HUES64 (cell line): ENCODE results near the gene LAMC3.

Experiments
- H3K27ac ChIP-seq: 2 replicates; pipeline ENCODE4 v1.7.0; 2013; ENCODE audit warnings: low read depth, low read length, inconsistent platforms
- H3K27me3 ChIP-seq: 2 replicates; pipeline ENCODE4 v1.6.1; 2013; ENCODE audit warnings: mild to moderate bottlenecking, low read length; ENCODE audit not compliant: insufficient read depth
- H3K36me3 ChIP-seq: 2 replicates; pipeline ENCODE4 v1.6.1; 2013; ENCODE audit warnings: mild to moderate bottlenecking, low read length; ENCODE audit not compliant: insufficient read depth
- H3K4me1 ChIP-seq: 2 replicates; pipeline ENCODE4 v1.6.1; 2013; ENCODE audit warnings: mild to moderate bottlenecking, low read length, moderate library complexity; ENCODE audit not compliant: insufficient read depth
- H3K4me3 ChIP-seq: 2 replicates; pipeline ENCODE4 v1.5.1; 2013; ENCODE audit warnings: mild to moderate bottlenecking, low read length, moderate library complexity
- H3K9ac ChIP-seq: 2 replicates; pipeline ENCODE4 v1.6.1; 2013; ENCODE audit warnings: mild to moderate bottlenecking, low read depth, low read length
- H3K9me3 ChIP-seq: 2 replicates; pipeline ENCODE4 v1.6.1; 2013; ENCODE audit warnings: low read depth, low read length; ENCODE audit not compliant: insufficient read depth
- WGBS: fragments of 150-250, 120-280 bp; methylation state at CpG from one replicate; pipeline ENCODE4 v1.1.7; 2013; ENCODE audit warnings: missing lambda C conversion rate; 5-methylcytosine and 5-hydroxymethylcytosine counted together

The LAMC3 gene

GRCh38 chr9:131015112-131015511 is 6.1 kb downstream of the LAMC3 start:
- no peaks in the 10 kb centered on the region for H3K9me3 ChIP-seq
- H3K4me3 ChIP-seq = no peak overlapping the region
- no peaks in the 10 kb centered on the region for H3K36me3 ChIP-seq
- no peak overlapping the region for H3K27ac ChIP-seq
- H3K9ac ChIP-seq = no peak overlapping the region
- H3K4me1 ChIP-seq = peaks cover 15% of the 10 kb centered on the region; the same call in 1 of the 2 replicates
- WGBS = 89% methylated on average over 8 of the region's 8 CpGs
- H3K27me3 ChIP-seq = peaks cover 4% of the 10 kb centered on the region; the same call in 1 of the 2 replicates

GRCh38 chr9:131015876-131016397 is 7.0 kb downstream of the LAMC3 start:
- Histone ChIP-seq H3K4me3 (no peak overlapping the region), H3K4me1 (peaks cover 10% of the 10 kb centered on the region; the same call in 1 of the 2 replicates), H3K27me3 (no peaks in the 10 kb centered on the region), H3K9ac (no peak overlapping the region), H3K27ac (no peak overlapping the region), H3K9me3 (no peaks in the 10 kb centered on the region), H3K36me3 (no peaks in the 10 kb centered on the region)
- 94% methylated on average over 6 of the region's 6 CpGs for WGBS

GRCh38 chr9:131017067-131017466 is 8.1 kb downstream of the LAMC3 start:
- Histone ChIP-seq H3K27ac (no peak overlapping the region), H3K9me3 (no peaks in the 10 kb centered on the region), H3K9ac (no peak overlapping the region), H3K27me3 (no peaks in the 10 kb centered on the region), H3K4me3 (no peak overlapping the region), H3K4me1 (0 out of 2 replicates have a peak, but pooled peaks cover 2% of the 10 kb centered on the region), H3K36me3 (no peaks in the 10 kb centered on the region)
- WGBS = 83% methylated on average over 21 of the region's 21 CpGs

GRCh38 chr9:131018621-131019020 is 9.6 kb downstream of the LAMC3 start:
- 89% methylated on average over 6 of the region's 6 CpGs for WGBS
- H3K4me3 ChIP-seq = no peak overlapping the region
- H3K4me1 ChIP-seq = no peaks in the 10 kb centered on the region
- H3K9me3 ChIP-seq = no peaks in the 10 kb centered on the region
- no peak overlapping the region for H3K9ac ChIP-seq
- H3K36me3 ChIP-seq = no peaks in the 10 kb centered on the region
- no peak overlapping the region for H3K27ac ChIP-seq
- no peaks in the 10 kb centered on the region for H3K27me3 ChIP-seq

GRCh38 chr9:131019388-131020239 is 10.6 kb downstream of the LAMC3 start:
- 88% methylated on average over 15 of the region's 15 CpGs for WGBS

GRCh38 chr9:131020388-131020787 is 11.4 kb downstream of the LAMC3 start:
- no peaks in the 10 kb centered on the region for H3K4me1 ChIP-seq
- H3K4me3 ChIP-seq = no peak overlapping the region
- H3K36me3 ChIP-seq = no peaks in the 10 kb centered on the region
- no peaks in the 10 kb centered on the region for H3K27me3 ChIP-seq
- 82% methylated on average over 2 of the region's 2 CpGs for whole genome bisulfite sequencing
- no peak overlapping the region for H3K27ac ChIP-seq
- H3K9me3 ChIP-seq = no peaks in the 10 kb centered on the region
- H3K9ac ChIP-seq = no peak overlapping the region

More at GRCh38 chr9:131019388-131020239, 10.6 kb downstream of the LAMC3 start:
- Histone ChIP-seq H3K4me1 (no peaks in the 10 kb centered on the region), H3K4me3 (no peak overlapping the region), H3K36me3 (no peaks in the 10 kb centered on the region), H3K9ac (no peak overlapping the region), H3K9me3 (no peaks in the 10 kb centered on the region), H3K27ac (no peak overlapping the region), H3K27me3 (no peaks in the 10 kb centered on the region)

GRCh38 chr9:131020862-131021261 is 11.9 kb downstream of the LAMC3 start:
- Histone ChIP-seq H3K27ac (no peak overlapping the region), H3K27me3 (no peaks in the 10 kb centered on the region), H3K36me3 (no peaks in the 10 kb centered on the region), H3K4me3 (no peak overlapping the region), H3K4me1 (no peaks in the 10 kb centered on the region), H3K9me3 (no peaks in the 10 kb centered on the region), H3K9ac (no peak overlapping the region)
- WGBS = 90% methylated on average over 7 of the region's 7 CpGs

- H3K4me1 ChIP-seq = no peaks in the 10 kb centered on the region
- H3K4me3 ChIP-seq = no peak overlapping the region
- 93% methylated on average over 6 of the region's 7 CpGs for WGBS
- H3K9ac ChIP-seq = no peak overlapping the region
- H3K27me3 ChIP-seq = no peaks in the 10 kb centered on the region
- no peaks in the 10 kb centered on the region for H3K9me3 ChIP-seq
- H3K27ac ChIP-seq = no peak overlapping the region
- H3K36me3 ChIP-seq = no peaks in the 10 kb centered on the region
Measured at GRCh38 chr9:131021785-131022184, 12.8 kb downstream of the LAMC3 start.

GRCh38 chr9:131024978-131025868 is 16.2 kb downstream of the LAMC3 start:
- H3K27me3 ChIP-seq = no peaks in the 10 kb centered on the region
- WGBS = 92% methylated on average over 15 of the region's 15 CpGs
- H3K27ac ChIP-seq = no peak overlapping the region

GRCh38 chr9:131025953-131026858 is 17.2 kb downstream of the LAMC3 start:
- Histone ChIP-seq H3K36me3 (no peaks in the 10 kb centered on the region), H3K4me1 (no peaks in the 10 kb centered on the region), H3K27ac (no peak overlapping the region), H3K4me3 (no peak overlapping the region), H3K9ac (no peak overlapping the region), H3K27me3 (no peaks in the 10 kb centered on the region), H3K9me3 (no peaks in the 10 kb centered on the region)
- WGBS = 95% methylated on average over 40 of the region's 40 CpGs

More at GRCh38 chr9:131024978-131025868, 16.2 kb downstream of the LAMC3 start:
- H3K4me1 ChIP-seq = no peaks in the 10 kb centered on the region
- no peaks in the 10 kb centered on the region for H3K9me3 ChIP-seq
- no peak overlapping the region for H3K9ac ChIP-seq
- no peak overlapping the region for H3K4me3 ChIP-seq
- no peaks in the 10 kb centered on the region for H3K36me3 ChIP-seq
